DOHH2 (cell line): Measurements from ENCODE around the gene PTBP3.

Experiments used
- H3F3A ChIP-seq: fragments of 200-600 bp; sonication (generic), shearing (Covaris generic); 2 replicates; pipeline ENCODE4 v1.6.0; 2016; ENCODE audit warnings: antibody characterized with exemption, mild to moderate bottlenecking; ENCODE audit not compliant: control insufficient read depth, insufficient read depth
- H3K27ac ChIP-seq: fragments of 200-600 bp; sonication (generic); 2 replicates; pipeline ENCODE4 v1.5.1; 2014; ENCODE audit warnings: low read depth, mild to moderate bottlenecking, low read length, moderate library complexity
- H3K27me3 ChIP-seq: fragments of 200-600 bp; sonication (generic); 2 replicates; pipeline ENCODE4 v1.6.1; 2014; ENCODE audit warnings: mild to moderate bottlenecking, low read length, mixed read lengths; ENCODE audit not compliant: control insufficient read depth
- H3K36me3 ChIP-seq: fragments of 200-600 bp; sonication (generic); 2 replicates; pipeline ENCODE4 v1.6.1; 2014; ENCODE audit warnings: mild to moderate bottlenecking, low read length, moderate library complexity, mixed read lengths; ENCODE audit not compliant: control insufficient read depth
- H3K4me1 ChIP-seq: fragments of 200-600 bp; sonication (generic); 2 replicates; pipeline ENCODE4 v1.6.1; 2014; ENCODE audit warnings: mild to moderate bottlenecking, low read length, mixed read lengths; ENCODE audit not compliant: control insufficient read depth
- H3K4me2 ChIP-seq: fragments of 200-600 bp; sonication (generic); 2 replicates; pipeline ENCODE4 v1.6.0; 2014; ENCODE audit warnings: mild to moderate bottlenecking, low read length, moderate library complexity
- H3K4me3 ChIP-seq: fragments of 200-600 bp; sonication (generic); 2 replicates; pipeline ENCODE4 v1.5.1; 2014; ENCODE audit warnings: mild to moderate bottlenecking, low read length, mixed read lengths
- H3K79me2 ChIP-seq: fragments of 200-600 bp; sonication (generic); 2 replicates; pipeline ENCODE4 v1.6.1; 2014; ENCODE audit warnings: mild to moderate bottlenecking, low read length, mixed read lengths; ENCODE audit not compliant: control insufficient read depth
- H3K9me2 ChIP-seq: fragments of 200-600 bp; sonication (generic); replicated peaks from 2 replicates; pipeline ENCODE4 v1.6.1; 2014; ENCODE audit warnings: mild to moderate bottlenecking, low read length, mixed read lengths; ENCODE audit not compliant: control insufficient read depth
- H3K9me3 ChIP-seq: fragments of 200-600 bp; sonication (generic); 2 replicates; pipeline ENCODE4 v1.6.1; 2014; ENCODE audit warnings: antibody characterized with exemption, low read length, mixed read lengths; ENCODE audit not compliant: control insufficient read depth, insufficient read depth
- H4K20me1 ChIP-seq: fragments of 200-600 bp; sonication (generic); 2 replicates; pipeline ENCODE4 v1.6.0; 2014; ENCODE audit warnings: low read depth, mild to moderate bottlenecking, antibody characterized with exemption, low read length, moderate library complexity; ENCODE audit not compliant: control insufficient read depth, insufficient read depth
- CTCF ChIP-seq: fragments of 200-600 bp; sonication (generic); IDR thresholded peaks from one replicate; pipeline ENCODE4 v1.5.1; 2014; ENCODE audit warnings: antibody characterized with exemption, mild to moderate bottlenecking, low read depth, low read length; ENCODE audit not compliant: poor library complexity, severe bottlenecking
- EZH2phosphoT487 ChIP-seq: fragments of 200-600 bp; sonication (generic); IDR thresholded peaks from 2 replicates; pipeline ENCODE4 v1.6.1; 2017; ENCODE audit warnings: borderline replicate concordance, mild to moderate bottlenecking, antibody characterized with exemption, low read length, moderate library complexity, mixed read lengths

Gene PTBP3

GRCh38 chr9:112170968-112171367, 162.5 kb downstream of the PTBP3 start:
- Histone ChIP-seq H3K9me3 (no peaks in the 10 kb centered on the region), H3K4me3 (no peak overlapping the region), H4K20me1 (no peaks in the 10 kb centered on the region), H3K4me2 (no peak overlapping the region), H3K79me2 (no peaks in the 10 kb centered on the region), H3K4me1 (peaks cover 11% of the 10 kb centered on the region), H3K9me2 (no peaks in the 10 kb centered on the region), H3K27ac (no peak overlapping the region), H3K36me3 (no peaks in the 10 kb centered on the region), H3K27me3 (peaks cover 26% of the 10 kb centered on the region), H3F3A (no peaks in the 10 kb centered on the region)
- TF ChIP-seq CTCF (no peak), EZH2phosphoT487 (no peak)

- Histone ChIP-seq H4K20me1 (no peaks in the 10 kb centered on the region), H3K9me2 (no peaks in the 10 kb centered on the region), H3K27me3 (peaks cover 19% of the 10 kb centered on the region), H3F3A (no peaks in the 10 kb centered on the region), H3K4me1 (peaks cover 8% of the 10 kb centered on the region), H3K27ac (no peak overlapping the region), H3K36me3 (no peaks in the 10 kb centered on the region), H3K4me3 (no peak overlapping the region), H3K79me2 (no peaks in the 10 kb centered on the region), H3K9me3 (no peaks in the 10 kb centered on the region), H3K4me2 (no peak overlapping the region)
- TF ChIP-seq CTCF: no peak
- TF ChIP-seq EZH2phosphoT487: no peak
These were observed 163.2 kb downstream of the PTBP3 start for GRCh38 chr9:112170235-112170634.

GRCh38 chr9:112169368-112169767, 164.1 kb downstream of the PTBP3 start:
- peaks cover 5% of the 10 kb centered on the region for H3K4me1 ChIP-seq
- H3K27ac ChIP-seq: no peak overlapping the region
- no peaks in the 10 kb centered on the region for H4K20me1 ChIP-seq

More at GRCh38 chr9:112169368-112169767, 164.1 kb downstream of the PTBP3 start:
- no peaks in the 10 kb centered on the region for H3F3A ChIP-seq
- no peaks in the 10 kb centered on the region for H3K9me3 ChIP-seq
- peaks cover 16% of the 10 kb centered on the region for H3K27me3 ChIP-seq
- H3K4me3 ChIP-seq: no peak overlapping the region
- no peaks in the 10 kb centered on the region for H3K79me2 ChIP-seq
- no peak overlapping the region for H3K4me2 ChIP-seq
- no peak for TF ChIP-seq CTCF
- TF ChIP-seq EZH2phosphoT487: no peak
- H3K36me3 ChIP-seq: no peaks in the 10 kb centered on the region
- H3K9me2 ChIP-seq: no peaks in the 10 kb centered on the region
